CD4-positive, alpha-beta T cell (primary cell): Measurements from ENCODE around the gene SAG. TPM values are rescaled to one million over a fixed set of nuclear protein-coding genes. Genes with fewer than 3 reads are reported as not detected.

Experiments used
- ATAC-seq: fragments of 200-7000 bp; cut with Tn5 transposase; one replicate; pipeline ENCODE4 v1.10.0; 2022; ENCODE audit warnings: mild to moderate bottlenecking; ENCODE audit not compliant: poor library complexity
- CTCF ChIA-PET: fragments of 350-600 bp; sonication (Branson Sonifier 250); formaldehyde crosslinking; loops from one replicate; lab custom pipeline; 2021; ENCODE audit warnings: antibody characterized with exemption, inconsistent platforms; lab: Charles Lee
- POLR2A ChIA-PET: fragments of 350-600 bp; sonication (Branson Sonifier 250); formaldehyde crosslinking; loops from one replicate; lab custom pipeline; 2021; ENCODE audit warnings: antibody characterized with exemption, inconsistent platforms; lab: Charles Lee
- DNase-seq, 14 experiments: peaks; one replicate each; pipeline ENCODE4 v3.0.0-alpha.2; 2013 to 2020; ENCODE audit warnings: mixed read lengths in 2 of 14
- H3K27ac ChIP-seq, 2 donors: one replicate each; pipeline versions ENCODE4 v1.5.1 to v1.7.0; 2013; ENCODE audit warnings: low read length in 2 of 2, low read depth in 1 of 2, mild to moderate bottlenecking in 1 of 2
- H3K27me3 ChIP-seq, 2 experiments: 1 replicate in 1 of 2; 2 replicates in 1 of 2; pipeline versions ENCODE4 v1.6.1 to v1.7.0; 2013; ENCODE audit warnings: low read length in 2 of 2, control low read depth in 1 of 2, mild to moderate bottlenecking in 1 of 2, moderate library complexity in 1 of 2; ENCODE audit not compliant: insufficient read depth in 2 of 2, control insufficient read depth in 1 of 2
- H3K36me3 ChIP-seq: one replicate; pipeline ENCODE4 v1.6.1; 2013; ENCODE audit warnings: low read length, control low read depth; ENCODE audit not compliant: insufficient read depth
- H3K4me1 ChIP-seq: one replicate; pipeline ENCODE4 v1.6.1; 2013; ENCODE audit warnings: low read length, control low read depth; ENCODE audit not compliant: insufficient read depth
- H3K4me3 ChIP-seq: one replicate; pipeline ENCODE4 v1.5.1; 2013; ENCODE audit warnings: mild to moderate bottlenecking, low read length, moderate library complexity
- H3K9me3 ChIP-seq, 2 experiments: 1 replicate in 1 of 2; 2 replicates in 1 of 2; pipeline versions ENCODE4 v1.6.1 to v1.7.0; 2013; ENCODE audit warnings: low read length in 2 of 2, mild to moderate bottlenecking in 2 of 2, control low read depth in 1 of 2, moderate library complexity in 1 of 2; ENCODE audit not compliant: control insufficient read depth in 1 of 2, insufficient read depth in 1 of 2
- H3K27ac Mint-ChIP-seq: one replicate; pipeline ENCODE4 v1.8.0; 2020; ENCODE audit warnings: mixed read lengths
- H3K27me3 Mint-ChIP-seq: one replicate; pipeline ENCODE4 v1.8.0; 2021; ENCODE audit warnings: mixed read lengths
- H3K36me3 Mint-ChIP-seq: one replicate; pipeline ENCODE4 v1.8.0; 2021; ENCODE audit warnings: low read depth, mixed read lengths
- H3K4me1 Mint-ChIP-seq: one replicate; pipeline ENCODE4 v1.8.0; 2021; ENCODE audit warnings: low read depth, mixed read lengths
- H3K4me3 Mint-ChIP-seq: one replicate; pipeline ENCODE4 v1.8.0; 2020; ENCODE audit warnings: mild to moderate bottlenecking, mixed read lengths
- H3K9me3 Mint-ChIP-seq: one replicate; pipeline ENCODE4 v1.8.0; 2020; ENCODE audit warnings: mixed read lengths
- CTCF ChIP-seq: fragments of 200-600 bp; IDR thresholded peaks from one replicate; pipeline ENCODE4 v1.8.0; 2022; ENCODE audit warnings: antibody characterized with exemption, mild to moderate bottlenecking
- intact Hi-C, 2 experiments: fragments of 100-400 bp; cut with DNase I in 1 of 2; cut with micrococcal nuclease in 1 of 2; formaldehyde crosslinking; loops; one replicate each; pipeline versions ENCODE4 v1.15.1 to v1.9.0; 2023 to 2025; cut with DNase I, micrococcal nuclease
- total RNA-seq, 174 experiments: library from RNA in 2 of 174; stranded (reverse) in 2 of 174; gene quantifications; one replicate each; pipeline ENCODE4 v1.2.3 and lab custom pipeline; 2021 to 2026

SAG gene
- total RNA-seq, 2 experiments from 2014 or later: 0.03 to 0.22 TPM

- Histone ChIP-seq H3K36me3 (no peaks in the 10 kb centered on the region), H3K9me3 (no peaks in the 10 kb centered on the region), H3K27ac (no peak overlapping the region), H3K27me3 (no peaks in the 10 kb centered on the region), H3K4me3 (no peak overlapping the region), H3K4me1 (no peaks in the 10 kb centered on the region)
- Mint-ChIP-seq H3K4me1 (peaks cover 7% of the 10 kb centered on the region), H3K4me3 (no peak overlapping the region), H3K27me3 (no peaks in the 10 kb centered on the region), H3K27ac (no peak overlapping the region), H3K36me3 (no peaks in the 10 kb centered on the region), H3K9me3 (no peaks in the 10 kb centered on the region)
- POLR2A ChIA-PET: interaction anchor here (1.2 to 3.5 kb wide), 2 partner anchors 9 to 73 kb away, joined by 4 to 13 read pairs; no protein-coding TSS in a partner anchor
- ATAC-seq: no peak
- no peak for TF ChIP-seq CTCF
- CTCF ChIA-PET: no interaction called here
- DNase-seq: no peak
- intact Hi-C loops: loop anchor here in 1 of 2 experiments (2.0 kb wide), 1 partner anchor 18 kb away; no protein-coding TSS in a partner anchor
Observed at GRCh38 chr2:233341296-233341695, 33.7 kb downstream of the SAG start.

GRCh38 chr2:233342301-233342700, 34.7 kb downstream of the SAG start:
- ChIA-PET CTCF (interaction anchor here (0.7 kb wide), 1 partner anchor 519 kb away, joined by 3 read pairs; no protein-coding TSS in a partner anchor), POLR2A (interaction anchor here (3.5 kb wide), 1 partner anchor 10 kb away, joined by 13 read pairs; no protein-coding TSS in a partner anchor)
- no peaks in the 10 kb centered on the region for H3K36me3 Mint-ChIP-seq
- H3K9me3 ChIP-seq: no peaks in the 10 kb centered on the region
- no peaks in the 10 kb centered on the region for H3K27me3 Mint-ChIP-seq
- no peak for TF ChIP-seq CTCF
- H3K36me3 ChIP-seq: no peaks in the 10 kb centered on the region
- H3K9me3 Mint-ChIP-seq: no peaks in the 10 kb centered on the region
- no peak for DNase-seq
- H3K4me1 Mint-ChIP-seq: peaks cover 7% of the 10 kb centered on the region
- no peaks in the 10 kb centered on the region for H3K4me1 ChIP-seq
- no peak overlapping the region for H3K4me3 Mint-ChIP-seq
- no peak for ATAC-seq
- H3K27ac Mint-ChIP-seq: no peak overlapping the region
- no peaks in the 10 kb centered on the region for H3K27me3 ChIP-seq
- intact Hi-C loops: no loop called here
- no peak overlapping the region for H3K27ac ChIP-seq
- no peak overlapping the region for H3K4me3 ChIP-seq

- intact Hi-C loops: no loop called here
- POLR2A ChIA-PET: interaction anchor here (3.5 kb wide), 1 partner anchor 11 kb away, joined by 13 read pairs; no protein-coding TSS in a partner anchor
- Histone ChIP-seq H3K27ac (no peak overlapping the region), H3K4me1 (no peaks in the 10 kb centered on the region), H3K9me3 (no peaks in the 10 kb centered on the region), H3K36me3 (no peaks in the 10 kb centered on the region), H3K27me3 (no peaks in the 10 kb centered on the region), H3K4me3 (no peak overlapping the region)
- ATAC-seq (no peak), DNase-seq (no peak)
- Mint-ChIP-seq H3K4me1 (peaks cover 14% of the 10 kb centered on the region), H3K27me3 (no peaks in the 10 kb centered on the region), H3K4me3 (no peak overlapping the region), H3K27ac (no peak overlapping the region), H3K36me3 (no peaks in the 10 kb centered on the region), H3K9me3 (no peaks in the 10 kb centered on the region)
- CTCF ChIA-PET: no interaction called here
- TF ChIP-seq CTCF: no peak
Observed at GRCh38 chr2:233343171-233343705, 35.6 kb downstream of the SAG start.
